GM10266 (cell line): ENCODE results near the gene ZNF652.
"Not testable (repeated sequence)": the region's sequence is repeated elsewhere in the genome, so short reads cannot be mapped to it uniquely, and the experiment has no call there.

ENCODE experiments used
- DNase-seq: peaks from one replicate; pipeline ENCODE4 v3.0.0; 2012; ENCODE audit errors: extremely low spot score
- TF ChIP-seq, protein P1 (sequence below): IDR thresholded peaks from 2 replicates; pipeline ENCODE4 v1.5.1; 2012; ENCODE audit warnings: mild to moderate bottlenecking, low read depth; ENCODE audit not compliant: control insufficient read depth, insufficient read depth; ENCODE audit errors: missing control alignments

ZNF652 gene

DNA sequence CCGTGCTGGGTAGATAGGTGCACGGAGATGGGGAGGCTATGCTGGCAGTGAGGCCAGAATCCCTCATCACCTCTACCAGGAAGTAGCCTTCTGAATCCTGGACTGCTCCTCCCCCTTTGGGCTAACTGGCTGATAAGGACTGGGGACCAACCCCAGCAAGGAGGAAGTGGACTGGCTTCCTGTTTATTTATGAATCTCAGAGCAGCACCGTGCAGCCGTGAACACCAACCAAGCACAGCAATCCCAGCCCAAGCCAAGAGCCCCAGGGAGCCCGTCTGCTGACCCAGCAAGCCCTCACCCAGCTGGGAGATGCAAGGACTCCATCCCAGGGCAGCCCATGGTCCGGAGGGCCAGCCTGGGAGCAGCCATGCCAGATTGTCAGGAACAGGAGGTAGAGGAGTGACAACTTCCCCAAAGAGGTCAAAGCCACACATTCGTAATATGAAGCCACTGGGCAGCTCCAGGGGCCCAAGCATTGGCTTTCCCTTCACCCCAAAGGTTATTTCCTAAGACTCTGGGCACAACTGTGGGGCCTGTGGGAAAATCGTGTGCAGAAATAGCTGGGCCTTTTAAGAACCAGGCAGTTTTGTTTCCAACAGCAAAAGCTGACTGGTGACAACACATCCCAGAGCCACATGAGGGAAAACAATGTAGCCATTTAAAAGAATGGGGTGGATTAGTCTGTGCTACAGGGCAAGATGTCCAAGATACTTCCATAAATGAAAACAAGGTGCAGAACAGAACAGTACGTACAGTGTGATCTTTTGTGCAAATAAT, 28.7 kb upstream of the ZNF652 start:
- TF ChIP-seq, protein P1, sequence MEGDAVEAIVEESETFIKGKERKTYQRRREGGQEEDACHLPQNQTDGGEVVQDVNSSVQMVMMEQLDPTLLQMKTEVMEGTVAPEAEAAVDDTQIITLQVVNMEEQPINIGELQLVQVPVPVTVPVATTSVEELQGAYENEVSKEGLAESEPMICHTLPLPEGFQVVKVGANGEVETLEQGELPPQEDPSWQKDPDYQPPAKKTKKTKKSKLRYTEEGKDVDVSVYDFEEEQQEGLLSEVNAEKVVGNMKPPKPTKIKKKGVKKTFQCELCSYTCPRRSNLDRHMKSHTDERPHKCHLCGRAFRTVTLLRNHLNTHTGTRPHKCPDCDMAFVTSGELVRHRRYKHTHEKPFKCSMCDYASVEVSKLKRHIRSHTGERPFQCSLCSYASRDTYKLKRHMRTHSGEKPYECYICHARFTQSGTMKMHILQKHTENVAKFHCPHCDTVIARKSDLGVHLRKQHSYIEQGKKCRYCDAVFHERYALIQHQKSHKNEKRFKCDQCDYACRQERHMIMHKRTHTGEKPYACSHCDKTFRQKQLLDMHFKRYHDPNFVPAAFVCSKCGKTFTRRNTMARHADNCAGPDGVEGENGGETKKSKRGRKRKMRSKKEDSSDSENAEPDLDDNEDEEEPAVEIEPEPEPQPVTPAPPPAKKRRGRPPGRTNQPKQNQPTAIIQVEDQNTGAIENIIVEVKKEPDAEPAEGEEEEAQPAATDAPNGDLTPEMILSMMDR, result no peak
- peak; percentile 49 for DNase-seq

DNA sequence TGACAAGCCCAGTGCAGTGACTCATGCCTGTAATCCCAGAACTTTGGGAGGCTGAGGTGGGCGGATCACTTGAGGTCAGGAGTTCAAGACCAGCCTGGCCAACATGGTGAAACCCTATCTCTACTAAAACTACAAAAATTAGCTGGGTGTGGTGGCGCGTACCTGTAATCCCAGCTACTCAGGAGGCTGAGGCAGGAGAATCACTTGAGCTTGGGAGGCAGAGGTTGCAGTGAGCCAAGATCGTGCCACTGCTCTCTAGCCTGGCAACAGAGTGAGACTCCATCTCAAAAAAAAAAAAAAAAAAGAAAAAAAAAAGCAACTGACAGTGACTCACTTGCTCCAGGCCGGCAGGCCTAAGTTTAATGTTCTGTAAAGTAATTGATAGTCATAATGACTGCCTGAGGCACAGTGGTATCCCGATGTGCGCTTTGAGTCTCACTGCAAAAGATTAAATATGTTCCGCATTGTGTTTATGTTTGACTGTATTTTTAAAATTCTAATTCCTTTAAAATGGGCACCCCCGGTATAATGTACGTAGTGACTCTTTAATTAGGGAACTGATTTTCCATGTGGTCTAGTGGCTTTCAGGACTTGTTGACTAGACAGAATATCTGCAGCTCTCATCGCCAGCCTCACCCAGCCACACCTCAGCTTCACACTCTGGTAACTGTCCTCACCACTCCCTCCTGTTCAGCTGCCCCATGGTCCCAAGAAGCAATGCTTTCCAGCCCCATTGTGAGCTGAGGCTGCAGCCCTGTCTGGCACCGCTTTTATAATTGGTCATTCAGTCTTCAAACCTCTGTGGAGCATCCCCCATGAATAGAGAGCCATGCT, 27.7 kb upstream of the ZNF652 start:
- not testable (repeated sequence) for DNase-seq

DNA sequence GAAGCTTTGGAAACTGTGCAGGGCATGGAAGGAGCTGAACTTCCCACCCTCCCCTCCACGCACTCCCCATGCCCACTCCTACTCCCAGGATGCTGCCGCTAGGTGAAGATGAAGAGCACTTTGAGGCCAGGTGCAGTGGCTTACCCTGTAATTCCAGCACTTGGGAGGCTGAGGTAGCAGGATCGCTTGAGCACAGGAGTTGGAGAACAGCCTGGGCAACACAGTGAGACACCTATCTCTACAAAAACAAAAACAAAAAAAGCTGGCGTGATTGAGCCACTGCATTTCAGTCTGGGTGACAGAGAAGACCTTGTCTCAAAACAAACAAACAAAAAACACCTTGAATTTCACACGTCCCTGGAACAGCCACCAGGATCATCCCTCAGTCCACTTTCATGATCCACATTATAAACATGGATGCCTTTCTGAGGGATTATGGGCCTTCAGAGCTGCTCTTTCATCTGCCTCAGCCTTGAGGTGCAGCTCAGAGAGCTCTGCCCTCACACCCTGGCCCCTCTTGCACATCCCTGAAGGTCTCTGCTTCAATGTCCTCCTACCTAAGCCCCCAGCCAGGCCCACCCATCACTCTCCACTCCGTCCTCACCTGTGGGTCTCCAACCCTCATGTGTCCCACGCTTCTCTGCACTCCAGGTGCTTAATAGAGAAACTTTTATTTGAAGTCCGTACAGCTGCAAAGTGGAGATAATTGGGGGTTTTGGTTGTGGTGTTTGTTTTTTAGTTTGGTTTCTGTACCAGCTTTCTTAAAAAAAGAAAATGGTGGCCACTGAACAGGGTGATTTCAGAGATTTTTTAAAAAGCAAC, 26.9 kb upstream of the ZNF652 start:
- TF ChIP-seq, protein P1, result no peak

DNA sequence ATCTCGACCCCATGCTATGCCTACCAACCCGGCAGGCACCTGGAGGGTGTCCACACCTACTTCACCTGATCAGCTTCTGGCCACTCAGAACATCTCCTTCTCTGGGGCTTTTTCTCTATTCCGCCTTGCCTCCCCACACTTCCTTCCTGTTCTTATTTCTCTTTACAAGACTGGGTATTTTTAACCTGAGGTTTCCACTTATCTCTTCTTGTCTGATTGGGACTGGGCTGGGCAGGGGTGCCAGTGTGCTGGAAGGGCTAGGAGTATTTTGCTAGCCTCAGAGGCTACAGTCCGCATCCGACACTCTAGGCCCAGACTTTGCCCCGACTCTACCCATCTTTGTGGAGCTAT, 26.2 kb upstream of the ZNF652 start:
- no peak for DNase-seq
- TF ChIP-seq, protein P1, result no peak

More for the DNA sequence above, 26.9 kb upstream of the ZNF652 start:
- no peak for DNase-seq

DNA sequence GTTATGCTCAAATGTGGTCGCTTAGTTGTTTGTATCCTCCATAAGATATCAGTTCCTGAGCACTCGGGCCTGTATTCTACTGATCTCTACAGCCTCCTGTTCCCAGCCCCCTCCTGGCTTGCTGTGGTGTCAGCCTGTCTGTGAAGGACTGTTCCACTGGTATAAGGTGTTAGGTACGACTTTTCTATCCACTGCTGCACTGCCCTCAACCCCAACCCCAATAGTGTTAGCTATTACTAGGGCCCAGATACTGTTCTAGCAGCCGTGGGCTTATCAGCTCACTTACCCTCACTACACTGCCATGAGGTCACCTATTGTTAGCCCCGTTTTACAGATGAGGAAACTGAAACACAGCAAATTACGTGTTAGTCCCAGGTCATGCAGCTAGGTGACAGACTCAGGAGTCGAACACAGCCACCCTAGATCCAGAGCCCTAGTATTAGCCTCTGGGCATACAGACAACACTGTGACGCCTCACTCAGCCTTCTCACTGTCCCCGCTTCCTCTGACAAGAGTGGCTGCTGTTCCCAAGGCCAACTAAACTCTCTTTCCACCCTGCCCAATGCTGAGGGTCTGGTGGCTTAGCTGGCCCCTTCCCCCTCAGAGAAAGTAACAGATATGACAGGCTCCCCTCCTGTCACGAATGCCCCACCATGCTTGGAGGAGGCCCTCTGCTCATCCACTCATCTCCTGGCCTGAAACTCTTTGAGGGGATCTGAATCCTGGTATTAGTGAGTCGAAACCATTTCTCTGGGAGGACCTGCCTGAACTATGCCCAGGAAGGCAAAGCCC, 25.6 kb upstream of the ZNF652 start:
- TF ChIP-seq, protein P1, result no peak
- no peak for DNase-seq

DNA sequence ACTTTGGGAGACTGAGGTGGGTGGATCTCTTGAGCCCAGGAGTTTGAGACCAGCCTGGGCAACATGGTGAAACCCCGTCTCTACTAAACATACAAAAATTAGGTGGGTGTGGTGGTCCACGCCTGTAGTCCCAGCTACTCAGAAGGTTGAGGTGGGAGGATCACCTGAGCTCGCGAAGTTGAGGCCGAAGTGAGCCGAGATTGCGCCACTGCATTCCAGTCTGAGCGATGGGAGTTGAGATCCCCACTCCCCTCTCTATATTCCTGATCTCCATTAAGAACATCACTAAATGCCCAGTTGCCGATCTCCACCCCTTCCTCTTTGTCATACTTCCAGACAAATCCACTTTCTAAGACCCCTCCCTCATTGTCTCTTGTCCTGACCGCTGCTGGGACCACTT, 24.3 kb upstream of the ZNF652 start:
- TF ChIP-seq, protein P1, result no peak
- DNase-seq, result no peak

DNA sequence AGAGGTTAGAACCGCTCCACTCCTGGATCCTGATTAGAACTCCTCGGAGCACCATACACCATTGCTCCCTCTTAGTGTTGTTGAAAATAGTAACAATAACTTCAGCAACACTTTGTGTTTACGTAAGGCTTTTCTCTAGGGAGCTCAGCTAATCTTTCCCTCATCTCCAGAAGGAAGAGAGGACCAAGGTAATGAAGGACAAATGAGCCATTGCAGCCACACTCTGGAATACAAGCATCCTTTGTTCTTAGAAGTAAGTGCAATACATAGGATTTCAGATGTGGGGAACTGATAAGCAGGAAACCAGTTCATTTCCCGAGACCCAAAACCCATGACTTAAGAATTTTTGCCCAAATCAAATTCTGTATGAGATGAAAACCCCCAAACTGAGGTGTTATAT, 22.9 kb upstream of the ZNF652 start:
- TF ChIP-seq, protein P1, result no peak
- DNase-seq, result no peak
